HG03175 (cell line): ENCODE measurements around the gene JAZF1.

ENCODE experiments used
- ATAC-seq: cut with Tn5 transposase; IDR thresholded peaks from one replicate; pipeline ENCODE4 v1.9.1; 2021; ENCODE audit warnings: mild to moderate bottlenecking, moderate library complexity; ENCODE audit not compliant: unreplicated experiment

JAZF1 gene

GRCh38 chr7:28140979-28141378 is 39.6 kb downstream of the JAZF1 start:
- no peak for ATAC-seq

- no peak for ATAC-seq
Observed at GRCh38 chr7:28138837-28139236, 41.8 kb downstream of the JAZF1 start.

- ATAC-seq, result no peak
Observed at GRCh38 chr7:28137463-28137862, 43.1 kb downstream of the JAZF1 start.

DNA sequence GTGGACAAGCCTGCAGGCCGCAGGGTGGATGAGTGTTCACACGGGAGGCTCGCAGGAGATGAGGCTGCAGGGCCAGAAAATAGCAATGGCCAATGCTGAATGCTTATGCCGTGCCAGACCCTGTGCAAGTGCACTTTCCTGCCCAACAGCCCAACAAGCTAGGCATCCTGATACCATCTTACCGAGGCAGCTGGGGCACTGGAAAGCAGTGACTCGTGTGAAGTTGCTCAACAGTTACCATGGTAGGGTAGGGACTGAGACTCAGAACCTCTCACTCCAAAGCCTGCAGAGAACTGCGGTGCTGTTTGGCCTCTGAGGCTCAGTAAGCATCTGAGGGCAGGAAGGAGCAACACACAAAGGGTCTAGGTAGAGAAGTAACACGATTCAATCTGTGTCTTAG is 43.7 kb downstream of the JAZF1 start:
- no peak for ATAC-seq

DNA sequence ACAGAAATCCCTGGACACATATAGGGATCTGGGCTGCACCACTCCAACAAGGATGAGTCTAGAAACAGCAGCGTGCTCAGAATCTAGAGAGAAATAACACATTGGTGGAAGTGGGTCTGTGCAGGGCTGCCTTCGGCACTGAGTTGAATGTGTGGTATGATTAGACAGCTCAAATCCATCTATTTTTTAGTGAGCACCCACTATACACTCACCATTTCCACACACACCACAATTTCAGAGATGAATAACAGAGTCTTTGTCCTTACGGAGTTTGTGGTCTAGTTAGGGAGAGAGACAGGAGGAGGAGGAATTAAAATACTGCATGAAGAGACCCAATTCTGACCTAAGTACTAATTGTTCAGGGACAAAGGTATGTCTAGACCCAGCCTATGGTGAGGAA is 44.2 kb downstream of the JAZF1 start:
- no peak for ATAC-seq

- ATAC-seq, result no peak
Observed at GRCh38 chr7:28135760-28136159, 44.8 kb downstream of the JAZF1 start.

DNA sequence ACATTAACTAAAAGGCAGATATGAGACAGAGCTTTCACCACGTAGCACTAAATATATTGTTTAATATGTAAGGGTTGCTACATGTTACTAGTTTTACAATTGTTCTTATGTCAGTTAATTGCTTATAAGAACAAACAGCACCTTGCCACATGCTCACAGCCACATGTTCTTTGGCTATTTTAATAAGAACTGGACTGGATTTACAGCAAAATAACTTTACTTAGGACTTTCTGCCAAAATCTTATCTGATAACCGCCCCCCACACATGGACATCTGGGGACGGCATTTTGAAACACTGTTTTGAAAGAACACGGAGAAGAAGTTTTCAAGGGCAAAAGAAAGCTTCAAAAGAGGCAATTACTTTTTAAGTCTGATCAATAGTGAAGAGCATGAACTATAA is 45.3 kb downstream of the JAZF1 start:
- ATAC-seq, result no peak

- ATAC-seq, result no peak
Observed at GRCh38 chr7:28133872-28134271, 46.7 kb downstream of the JAZF1 start.

GRCh38 chr7:28132959-28133870 is 47.4 kb downstream of the JAZF1 start:
- ATAC-seq, result no peak

GRCh38 chr7:28130277-28130676 is 50.3 kb downstream of the JAZF1 start:
- no peak for ATAC-seq

- no peak for ATAC-seq
Observed at GRCh38 chr7:28128608-28129007, 52.0 kb downstream of the JAZF1 start.

GRCh38 chr7:28126410-28127041 is 54.1 kb downstream of the JAZF1 start:
- ATAC-seq, result no peak

DNA sequence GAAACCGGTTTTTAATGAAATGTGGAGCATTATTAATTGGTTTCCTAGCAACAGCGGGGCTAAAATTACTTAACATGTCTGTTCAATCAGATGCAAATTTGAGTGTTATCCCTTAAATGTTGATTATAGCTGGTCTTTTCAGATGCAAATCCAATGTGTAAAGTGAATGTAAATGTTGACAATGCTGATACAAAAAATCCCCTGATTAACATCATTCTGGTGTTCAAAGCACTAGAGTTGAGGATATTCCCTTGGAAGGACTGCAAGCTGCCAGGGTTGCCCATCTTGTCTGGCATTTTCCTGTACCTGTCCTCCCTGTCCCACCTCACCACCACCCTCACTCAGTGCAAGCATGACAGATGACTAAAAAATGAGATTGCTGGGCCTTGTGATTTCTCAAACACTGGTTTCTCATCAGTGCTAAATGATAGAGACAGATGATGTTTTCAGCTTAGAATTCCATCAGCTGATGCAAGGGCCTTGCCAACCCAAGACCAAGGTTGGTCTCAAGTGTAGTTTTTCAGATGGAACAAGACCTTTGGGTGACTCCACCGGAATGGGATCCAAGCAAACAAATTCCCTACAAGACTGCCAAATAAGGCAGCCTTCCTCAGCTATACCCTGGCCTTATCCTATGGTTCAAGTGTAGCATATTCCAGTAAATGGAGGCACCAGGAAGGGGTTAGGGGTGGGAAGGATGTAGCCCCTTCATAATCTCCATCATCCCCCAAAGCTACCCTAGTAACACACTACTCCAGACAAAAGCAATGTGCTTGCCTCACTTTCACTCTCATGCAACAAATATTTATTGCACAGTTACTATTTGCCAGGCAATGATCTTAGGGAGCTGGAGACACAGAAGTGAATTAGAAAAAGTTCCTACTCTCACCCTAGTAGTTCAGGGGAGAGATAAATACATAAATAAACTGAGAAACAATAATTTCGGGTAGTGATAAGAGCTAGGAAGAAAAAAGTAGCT is 54.9 kb downstream of the JAZF1 start:
- ATAC-seq, result no peak

- no peak for ATAC-seq
Observed at GRCh38 chr7:28124413-28124812, 56.2 kb downstream of the JAZF1 start.

- no peak for ATAC-seq
Observed at GRCh38 chr7:28123752-28124151, 56.8 kb downstream of the JAZF1 start.

GRCh38 chr7:28121496-28121895 is 59.1 kb downstream of the JAZF1 start:
- no peak for ATAC-seq

GRCh38 chr7:28116041-28116440 is 64.6 kb downstream of the JAZF1 start:
- ATAC-seq, result no peak

DNA sequence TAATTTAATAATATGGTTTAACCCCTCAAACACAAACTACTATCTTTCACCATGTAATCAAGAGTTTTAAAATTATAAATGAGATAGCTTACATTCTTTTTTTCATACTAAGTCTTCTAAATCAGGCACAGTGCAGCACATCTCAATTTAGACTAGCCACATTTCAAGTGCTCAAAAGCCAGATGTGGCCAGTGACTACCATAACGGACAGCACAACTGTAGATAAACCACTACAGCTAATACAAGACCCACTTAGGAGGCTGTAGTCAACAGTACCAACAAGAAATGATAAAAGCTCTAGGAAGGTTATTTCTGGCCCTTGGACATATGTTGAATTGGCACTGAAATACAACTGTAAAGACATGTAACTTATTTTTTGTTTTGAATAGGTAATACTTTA is 65.3 kb downstream of the JAZF1 start:
- ATAC-seq, result no peak

GRCh38 chr7:28114056-28114455 is 66.5 kb downstream of the JAZF1 start:
- ATAC-seq, result no peak

DNA sequence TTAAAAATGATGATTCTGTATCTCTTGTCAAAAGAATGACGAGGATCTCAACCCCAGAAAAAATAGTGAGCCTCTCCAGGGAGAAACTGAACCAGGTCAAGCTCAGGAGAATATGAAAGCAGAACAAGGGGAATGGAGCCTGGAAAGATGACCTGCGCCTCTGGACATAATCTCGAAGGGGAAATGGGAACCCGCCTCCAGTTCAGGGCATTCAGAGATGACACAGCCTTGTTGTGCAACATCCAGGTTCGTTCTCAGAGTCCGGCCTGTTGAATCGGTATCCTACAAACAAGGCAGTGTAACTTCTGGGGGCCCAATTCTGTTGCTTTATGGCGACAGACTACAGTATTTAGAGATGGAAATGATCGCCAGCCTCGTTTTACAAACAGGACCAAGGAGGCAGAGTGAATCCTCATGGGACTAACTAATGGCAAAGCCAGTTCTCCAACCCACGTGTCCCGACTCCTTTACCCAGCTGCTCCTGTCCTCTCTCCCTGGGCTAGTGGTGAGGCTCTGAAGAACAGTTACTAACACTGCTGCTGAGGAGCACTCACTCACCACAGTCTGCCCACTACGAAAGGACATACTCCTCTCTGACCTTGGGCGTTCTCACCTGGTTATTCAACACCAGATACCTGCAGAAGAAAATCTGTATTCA is 67.6 kb downstream of the JAZF1 start:
- no peak for ATAC-seq

DNA sequence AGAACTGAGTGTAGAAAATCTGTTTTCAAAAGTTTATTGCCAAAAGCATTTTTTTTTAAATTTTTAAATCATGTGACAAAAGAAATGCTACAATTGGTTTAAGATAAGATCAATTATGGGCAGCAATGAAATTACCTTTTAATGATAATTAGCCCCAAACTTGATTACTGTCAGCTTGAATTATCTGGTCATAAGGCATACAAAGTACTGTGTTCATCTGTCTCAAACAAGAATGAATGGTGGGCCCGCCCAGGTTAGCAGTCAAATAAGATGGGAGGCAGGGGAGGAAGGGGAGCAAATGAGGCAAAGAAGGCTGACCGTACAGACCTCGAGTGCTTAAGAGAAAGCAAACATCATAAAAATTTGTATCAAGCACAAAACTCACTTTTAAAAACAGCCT is 68.1 kb downstream of the JAZF1 start:
- no peak for ATAC-seq
